ENCODE results near the gene CPAMD8. TPM values are rescaled to one million over a fixed set of nuclear protein-coding genes. Genes with fewer than 3 reads are reported as not detected.

CPAMD8 gene
- total RNA-seq, 1 donor from 2014 or later = 54.3 TPM

- no peaks in the 10 kb centered on the region for H3K4me1 ChIP-seq
- TF ChIP-seq, protein P1, sequence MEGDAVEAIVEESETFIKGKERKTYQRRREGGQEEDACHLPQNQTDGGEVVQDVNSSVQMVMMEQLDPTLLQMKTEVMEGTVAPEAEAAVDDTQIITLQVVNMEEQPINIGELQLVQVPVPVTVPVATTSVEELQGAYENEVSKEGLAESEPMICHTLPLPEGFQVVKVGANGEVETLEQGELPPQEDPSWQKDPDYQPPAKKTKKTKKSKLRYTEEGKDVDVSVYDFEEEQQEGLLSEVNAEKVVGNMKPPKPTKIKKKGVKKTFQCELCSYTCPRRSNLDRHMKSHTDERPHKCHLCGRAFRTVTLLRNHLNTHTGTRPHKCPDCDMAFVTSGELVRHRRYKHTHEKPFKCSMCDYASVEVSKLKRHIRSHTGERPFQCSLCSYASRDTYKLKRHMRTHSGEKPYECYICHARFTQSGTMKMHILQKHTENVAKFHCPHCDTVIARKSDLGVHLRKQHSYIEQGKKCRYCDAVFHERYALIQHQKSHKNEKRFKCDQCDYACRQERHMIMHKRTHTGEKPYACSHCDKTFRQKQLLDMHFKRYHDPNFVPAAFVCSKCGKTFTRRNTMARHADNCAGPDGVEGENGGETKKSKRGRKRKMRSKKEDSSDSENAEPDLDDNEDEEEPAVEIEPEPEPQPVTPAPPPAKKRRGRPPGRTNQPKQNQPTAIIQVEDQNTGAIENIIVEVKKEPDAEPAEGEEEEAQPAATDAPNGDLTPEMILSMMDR (IDR thresholded peaks at IDR 0.05) = no peak
- no peak overlapping the region for H3K27ac ChIP-seq
- no peak overlapping the region for H3K4me3 ChIP-seq
- H3K9me3 ChIP-seq = peaks cover 7% of the 10 kb centered on the region
- DNase-seq = no peak
- no peaks in the 10 kb centered on the region for H3K36me3 ChIP-seq
- intact Hi-C loops (cut with DNase I) = no loop called here
- no peaks in the 10 kb centered on the region for H3K27me3 ChIP-seq (ENCODE audit: low read depth)
- no peak for ATAC-seq
Observed at GRCh38 chr19:16928916-16929315, 97.7 kb downstream of the CPAMD8 start.

DNA sequence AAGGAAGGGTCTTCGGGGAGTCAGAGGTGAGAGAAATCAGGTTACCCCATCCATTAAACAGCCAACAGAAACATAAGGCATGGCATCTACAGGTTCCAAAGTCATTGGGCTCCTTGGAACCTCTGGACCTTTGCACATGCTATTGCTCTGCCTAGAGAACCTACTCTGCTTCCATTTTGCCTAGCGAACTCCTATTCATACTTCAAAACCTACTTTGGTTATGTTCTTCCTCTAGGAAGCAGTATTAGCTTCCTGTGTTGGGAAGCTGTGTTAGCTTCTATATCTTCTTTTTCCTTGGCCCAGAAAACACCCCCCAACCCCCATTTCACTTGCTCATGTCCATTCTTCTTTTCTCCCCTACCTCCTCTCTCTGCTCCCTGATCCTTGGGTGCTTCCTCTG lies 98.3 kb downstream of the CPAMD8 start:
- no peak for ATAC-seq
- H3K9me3 ChIP-seq = peaks cover 2% of the 10 kb centered on the region
- H3K36me3 ChIP-seq = no peaks in the 10 kb centered on the region
- H3K4me3 ChIP-seq = no peak overlapping the region
- H3K27ac ChIP-seq = no peak overlapping the region
- TF ChIP-seq, protein P1 (IDR thresholded peaks at IDR 0.05) = no peak
- no peaks in the 10 kb centered on the region for H3K4me1 ChIP-seq
- intact Hi-C loops (cut with DNase I) = no loop called here
- no peak for DNase-seq
- no peaks in the 10 kb centered on the region for H3K27me3 ChIP-seq (ENCODE audit: low read depth)

DNA sequence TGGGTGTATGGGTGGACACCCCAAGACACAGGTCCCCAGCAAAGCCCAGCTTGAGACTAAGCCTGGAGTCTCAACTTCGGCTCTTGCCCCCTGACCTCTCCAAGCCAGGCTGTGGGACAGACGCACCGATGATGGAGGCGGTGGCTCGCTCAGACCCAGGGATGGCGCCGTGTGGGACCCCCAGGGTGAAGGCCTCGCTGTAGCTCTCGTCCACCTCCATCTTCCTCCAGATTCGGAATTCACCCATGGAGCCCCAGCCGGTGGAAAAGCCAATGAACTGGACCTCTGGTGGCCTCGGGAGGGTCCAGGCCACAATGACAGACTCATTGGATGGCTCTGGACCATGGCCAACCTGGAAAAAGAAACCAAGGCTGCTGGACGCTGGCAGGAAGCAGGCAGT lies 98.7 kb downstream of the CPAMD8 start:
- H3K4me1 ChIP-seq = no peaks in the 10 kb centered on the region
- no peaks in the 10 kb centered on the region for H3K36me3 ChIP-seq
- TF ChIP-seq, protein P1 (IDR thresholded peaks at IDR 0.05) = no peak
- no peak overlapping the region for H3K4me3 ChIP-seq
- no peaks in the 10 kb centered on the region for H3K9me3 ChIP-seq
- intact Hi-C loops (cut with DNase I) = no loop called here
- no peaks in the 10 kb centered on the region for H3K27me3 ChIP-seq (ENCODE audit: low read depth)
- no peak overlapping the region for H3K27ac ChIP-seq
- no peak for ATAC-seq
- no peak for DNase-seq

GRCh38 chr19:16922949-16923348 lies 103.7 kb downstream of the CPAMD8 start:
- Histone ChIP-seq H3K27ac (no peak overlapping the region), H3K4me3 (no peak overlapping the region), H3K27me3 (ENCODE audit: low read depth) (no peaks in the 10 kb centered on the region), H3K9me3 (peaks cover 3% of the 10 kb centered on the region), H3K4me1 (no peaks in the 10 kb centered on the region), H3K36me3 (no peaks in the 10 kb centered on the region)
- TF ChIP-seq, protein P1 (IDR thresholded peaks at IDR 0.05) = no peak
- intact Hi-C loops (cut with DNase I) = no loop called here
- ATAC-seq = no peak
- no peak for DNase-seq

- peaks cover 3% of the 10 kb centered on the region for H3K9me3 ChIP-seq
- no peak overlapping the region for H3K27ac ChIP-seq
- no peak overlapping the region for H3K4me3 ChIP-seq
- no peaks in the 10 kb centered on the region for H3K4me1 ChIP-seq
- no peak for DNase-seq
- H3K36me3 ChIP-seq = no peaks in the 10 kb centered on the region
- intact Hi-C loops (cut with DNase I) = no loop called here
- TF ChIP-seq, protein P1 (IDR thresholded peaks at IDR 0.05) = no peak
- H3K27me3 ChIP-seq (ENCODE audit: low read depth) = no peaks in the 10 kb centered on the region
- no peak for ATAC-seq
Observed at GRCh38 chr19:16922592-16922934, 104.0 kb downstream of the CPAMD8 start.

Measured in lower lobe of right lung (tissue), 2 donors.